ENCODE measurements around the gene TTC39B. TPM values are rescaled to one million over a fixed set of nuclear protein-coding genes. Genes with fewer than 3 reads are reported as not detected.
A peak's percentile ranks its signal among the peaks of the same experiment; 100 is the strongest.

The TTC39B gene
- total RNA-seq, 1 donor from 2014 or later = 7.3 TPM

- DNase-seq = no peak
These were observed 85.3 kb downstream of the TTC39B start for GRCh38 chr9:15221746-15222145.

GRCh38 chr9:15220658-15221318 is 86.2 kb downstream of the TTC39B start:
- DNase-seq = no peak

- DNase-seq = no peak
These were observed 87.5 kb downstream of the TTC39B start for GRCh38 chr9:15219546-15219945.

- DNase-seq = no peak
These were observed 88.0 kb downstream of the TTC39B start for GRCh38 chr9:15218994-15219393.

- no peak for DNase-seq
These were observed 93.8 kb downstream of the TTC39B start for GRCh38 chr9:15213249-15213648.

- DNase-seq = peak; percentile 12
These were observed 95.1 kb downstream of the TTC39B start for GRCh38 chr9:15211815-15212495.

GRCh38 chr9:15211160-15211814 is 95.7 kb downstream of the TTC39B start:
- peak; percentile 86 for DNase-seq

- no peak for DNase-seq
These were observed 99.9 kb downstream of the TTC39B start for GRCh38 chr9:15206903-15207696.

- DNase-seq = peak; percentile 66
These were observed 101.2 kb downstream of the TTC39B start for GRCh38 chr9:15205632-15206420.

GRCh38 chr9:15203581-15203980 is 103.4 kb downstream of the TTC39B start:
- DNase-seq = no peak

GRCh38 chr9:15200111-15200510 is 106.9 kb downstream of the TTC39B start:
- no peak for DNase-seq

- no peak for DNase-seq
These were observed 114.2 kb downstream of the TTC39B start for GRCh38 chr9:15192856-15193255.

- no peak for DNase-seq
These were observed 115.6 kb downstream of the TTC39B start for GRCh38 chr9:15191378-15191777.

GRCh38 chr9:15189481-15189880 is 117.5 kb downstream of the TTC39B start:
- DNase-seq = no peak

- DNase-seq = no peak
These were observed 119.4 kb downstream of the TTC39B start for GRCh38 chr9:15187589-15187988.

- DNase-seq = no peak
These were observed 124.3 kb downstream of the TTC39B start for GRCh38 chr9:15182730-15183129.

- no peak for DNase-seq
These were observed 124.9 kb downstream of the TTC39B start for GRCh38 chr9:15182101-15182551.

- DNase-seq = no peak
These were observed 126.9 kb downstream of the TTC39B start for GRCh38 chr9:15180124-15180523.

- no peak for DNase-seq
These were observed 128.4 kb downstream of the TTC39B start for GRCh38 chr9:15178631-15179030.

- DNase-seq = no peak
These were observed 130.2 kb downstream of the TTC39B start for GRCh38 chr9:15176836-15177235.

GRCh38 chr9:15163931-15164330 is 143.1 kb downstream of the TTC39B start:
- DNase-seq = no peak

GRCh38 chr9:15161753-15162152 is 145.3 kb downstream of the TTC39B start:
- no peak for DNase-seq

Measured in dermis blood vessel endothelial cell (primary cell).